Hepatocyte (in vitro differentiated cells): ENCODE measurements around the gene MRNIP.

ENCODE experiments used
- CTCF ChIP-seq: fragments of 200-600 bp; sonication (generic); IDR thresholded peaks from 2 replicates; pipeline ENCODE4 v1.5.1; 2016; ENCODE audit warnings: antibody characterized with exemption, mild to moderate bottlenecking; ENCODE audit not compliant: poor library complexity
- EZH2 ChIP-seq: fragments of 200-600 bp; sonication (generic); IDR thresholded peaks from 2 replicates; pipeline ENCODE4 v1.6.1; 2016; ENCODE audit warnings: antibody characterized with exemption, mild to moderate bottlenecking, borderline replicate concordance
- EZH2phosphoT487 ChIP-seq: fragments of 200-600 bp; sonication (generic); IDR thresholded peaks from one replicate; pipeline ENCODE4 v1.6.1; 2018; ENCODE audit warnings: antibody characterized with exemption, mild to moderate bottlenecking, low read depth, moderate library complexity; ENCODE audit not compliant: unreplicated experiment, severe bottlenecking

- TF ChIP-seq CTCF (no peak), EZH2 (no peak), EZH2phosphoT487 (no peak)
Measured at GRCh38 chr5:179880848-179881590, 22.4 kb upstream of the MRNIP start.
